HepG2 (cell line): Measurements from ENCODE around the gene GNG3. TPM values are rescaled to one million over a fixed set of nuclear protein-coding genes. Genes with fewer than 3 reads are reported as not detected.

Source experiments
- CEBPB ChIP-seq: IDR thresholded peaks from 2 replicates; pipeline ENCODE4 v1.6.1; 2011; ENCODE audit warnings: low read depth, low read length, improper control_type of control experiment, borderline replicate concordance
- DNMT3B ChIP-seq: conservative IDR thresholded peaks from 2 replicates; pipeline ENCODE4 v1.6.1; 2016; ENCODE audit warnings: missing biosample characterization, control low read depth
- MED13 ChIP-seq: sonication (generic); formaldehyde crosslinking; IDR thresholded peaks from 2 replicates; pipeline ENCODE4 v1.5.0; 2020; ENCODE audit warnings: missing genetic modification reagents
- PCBP2 ChIP-seq: fragments of 200-400 bp; formaldehyde crosslinking; optimal IDR thresholded peaks from 2 replicates; pipeline ENCODE3; 2018; ENCODE audit warnings: low read length, low read depth; ENCODE audit not compliant: poor library complexity, severe bottlenecking
- RBM39 ChIP-seq: fragments of 200-400 bp; formaldehyde crosslinking; IDR thresholded peaks from one replicate; pipeline ENCODE4 v1.6.1; 2018; ENCODE audit warnings: antibody characterized with exemption, mild to moderate bottlenecking, low read depth, low read length; ENCODE audit not compliant: poor library complexity, severe bottlenecking
- SIN3A ChIP-seq: IDR thresholded peaks from 2 replicates; pipeline ENCODE4 v1.6.1; 2011; ENCODE audit warnings: low read depth, mild to moderate bottlenecking, control low read depth, low read length, borderline replicate concordance
- SP1 ChIP-seq, 2 experiments: fragments of 450-650 bp in 1 of 2; sonication (generic) in 1 of 2; formaldehyde crosslinking in 1 of 2; IDR thresholded peaks; 2 replicates each; pipeline versions ENCODE4 v1.4.0 to v1.6.1; 2016 to 2020; ENCODE audit warnings: missing genetic modification reagents in 1 of 2
- ZKSCAN8 ChIP-seq: IDR thresholded peaks from 2 replicates; pipeline ENCODE4 v1.6.1; 2016; ENCODE audit warnings: borderline replicate concordance, missing genetic modification reagents, missing compliant biosample characterization
- ZNF335 ChIP-seq: sonication (generic); formaldehyde crosslinking; IDR thresholded peaks from 2 replicates; pipeline ENCODE4 v1.4.0; 2020; ENCODE audit warnings: missing genetic modification reagents
- ZNF34 ChIP-seq: sonication (generic); formaldehyde crosslinking; IDR thresholded peaks from 2 replicates; pipeline ENCODE4 v1.4.0; 2020; ENCODE audit warnings: mild to moderate bottlenecking, missing genetic modification reagents, borderline replicate concordance
- ZNF354B ChIP-seq: sonication (generic); formaldehyde crosslinking; IDR thresholded peaks from 2 replicates; pipeline ENCODE4 v1.8.0; 2022; ENCODE audit warnings: mild to moderate bottlenecking, missing genetic modification reagents
- ZNF577 ChIP-seq: sonication (generic); formaldehyde crosslinking; IDR thresholded peaks from 2 replicates; pipeline ENCODE4 v1.4.0; 2020; ENCODE audit warnings: mild to moderate bottlenecking, low read depth, missing genetic modification reagents, borderline replicate concordance
- ZNF672 ChIP-seq: sonication (generic); formaldehyde crosslinking; IDR thresholded peaks from 2 replicates; pipeline ENCODE4 v1.8.1; 2022; ENCODE audit warnings: missing genetic modification reagents
- ZNF816 ChIP-seq: sonication (generic); formaldehyde crosslinking; IDR thresholded peaks from 2 replicates; pipeline ENCODE4 v1.8.0; 2022; ENCODE audit warnings: missing genetic modification reagents, mild to moderate bottlenecking, borderline replicate concordance
- ZSCAN29 ChIP-seq: sonication (generic); formaldehyde crosslinking; conservative IDR thresholded peaks from 2 replicates; pipeline ENCODE4 v1.4.0; 2020; ENCODE audit warnings: mild to moderate bottlenecking, missing genetic modification reagents
- ZSCAN31 ChIP-seq: sonication (generic); formaldehyde crosslinking; IDR thresholded peaks from 2 replicates; pipeline ENCODE4 v1.5.0; 2020; ENCODE audit warnings: low read depth, mild to moderate bottlenecking, missing genetic modification reagents
- polyA plus RNA-seq, 8 experiments: library from polyadenylated mRNA; depleted of rRNA in 3 of 8; stranded (reverse) in 7 of 8; unstranded in 1 of 8; fragments of >200 nt; fragmentation: Illumina TruSeq in 4 of 8; extraction: Trizol in 4 of 8; gene quantifications; 2 replicates each; pipeline versions ENCODE4 v1.2.1 to v1.2.3, GENCODE V29; 2011 to 2016; ENCODE audit warnings: low read depth in 4 of 8, missing spikeins in 1 of 8, mixed read lengths in 1 of 8; ENCODE audit not compliant: insufficient read depth in 1 of 8
- total RNA-seq, 5 experiments: library from RNA; depleted of rRNA; stranded (reverse); fragments of >200 nt; fragmentation: Illumina TruSeq; extraction: Trizol; gene quantifications; 2 replicates each; pipeline ENCODE4 v1.2.3, GENCODE V29; 2016; ENCODE audit warnings: low read depth in 1 of 5
- TF ChIP-seq, protein P1 (sequence below): sonication (generic); formaldehyde crosslinking; IDR thresholded peaks from 2 replicates; pipeline ENCODE4 v1.5.0; 2020; ENCODE audit warnings: mild to moderate bottlenecking, missing genetic modification reagents
- TF ChIP-seq, protein P2 (sequence below): sonication (generic); formaldehyde crosslinking; IDR thresholded peaks from 2 replicates; pipeline ENCODE4 v1.8.0; 2022; ENCODE audit warnings: mild to moderate bottlenecking, missing genetic modification reagents, moderate library complexity
- TF ChIP-seq, protein P3 (sequence below): sonication (generic); formaldehyde crosslinking; IDR thresholded peaks from 2 replicates; pipeline ENCODE4 v1.9.0; 2021; ENCODE audit warnings: missing genetic modification reagents, mild to moderate bottlenecking, borderline replicate concordance

Gene GNG3
- total and polyA plus RNA-seq, 2 of the 13 experiments (the other 11 are each of a cell fraction or from before 2014, with no cell fraction given) = not detected

DNA sequence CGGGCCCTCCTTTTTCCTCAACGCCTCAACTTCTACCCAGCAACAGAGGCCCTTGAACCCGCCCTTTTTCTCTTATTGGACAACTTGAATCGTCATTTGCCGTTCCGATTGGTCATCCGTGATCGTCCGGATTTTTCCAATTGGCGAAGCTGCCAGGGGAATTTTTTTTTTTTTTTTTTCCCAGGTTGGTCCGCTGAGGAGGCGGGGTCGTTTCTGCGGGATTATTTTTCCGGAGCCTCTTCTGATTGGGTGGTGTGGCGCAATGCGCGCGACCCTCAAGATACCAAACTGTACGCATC, 20.3 kb downstream of the GNG3 start (continued):
- TF ChIP-seq, protein P1, sequence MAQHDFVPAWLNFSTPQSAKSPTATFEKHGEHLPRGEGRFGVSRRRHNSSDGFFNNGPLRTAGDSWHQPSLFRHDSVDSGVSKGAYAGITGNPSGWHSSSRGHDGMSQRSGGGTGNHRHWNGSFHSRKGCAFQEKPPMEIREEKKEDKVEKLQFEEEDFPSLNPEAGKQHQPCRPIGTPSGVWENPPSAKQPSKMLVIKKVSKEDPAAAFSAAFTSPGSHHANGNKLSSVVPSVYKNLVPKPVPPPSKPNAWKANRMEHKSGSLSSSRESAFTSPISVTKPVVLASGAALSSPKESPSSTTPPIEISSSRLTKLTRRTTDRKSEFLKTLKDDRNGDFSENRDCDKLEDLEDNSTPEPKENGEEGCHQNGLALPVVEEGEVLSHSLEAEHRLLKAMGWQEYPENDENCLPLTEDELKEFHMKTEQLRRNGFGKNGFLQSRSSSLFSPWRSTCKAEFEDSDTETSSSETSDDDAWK (CRISPR knock-in tag) = no peak
- TF ChIP-seq, protein P2, sequence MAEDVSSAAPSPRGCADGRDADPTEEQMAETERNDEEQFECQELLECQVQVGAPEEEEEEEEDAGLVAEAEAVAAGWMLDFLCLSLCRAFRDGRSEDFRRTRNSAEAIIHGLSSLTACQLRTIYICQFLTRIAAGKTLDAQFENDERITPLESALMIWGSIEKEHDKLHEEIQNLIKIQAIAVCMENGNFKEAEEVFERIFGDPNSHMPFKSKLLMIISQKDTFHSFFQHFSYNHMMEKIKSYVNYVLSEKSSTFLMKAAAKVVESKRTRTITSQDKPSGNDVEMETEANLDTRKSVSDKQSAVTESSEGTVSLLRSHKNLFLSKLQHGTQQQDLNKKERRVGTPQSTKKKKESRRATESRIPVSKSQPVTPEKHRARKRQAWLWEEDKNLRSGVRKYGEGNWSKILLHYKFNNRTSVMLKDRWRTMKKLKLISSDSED (CRISPR knock-in tag) = no peak
- TF ChIP-seq ZNF577 (CRISPR knock-in tag) (no peak), ZSCAN29 (CRISPR knock-in tag) (no peak), RBM39 (peak; percentile 14), ZSCAN31 (no peak; the same call in 1 of the 2 replicates), MED13 (CRISPR knock-in tag) (no peak), ZNF816 (CRISPR knock-in tag) (0 out of 2 replicates have a peak, but pooled peaks have one; percentile 2), ZNF34 (CRISPR knock-in tag) (0 out of 2 replicates have a peak, but pooled peaks have one; percentile 2), ZNF335 (no peak), SIN3A (0 out of 2 replicates have a peak, but pooled peaks have one; percentile 17), CEBPB (0 out of 2 replicates have a peak, but pooled peaks have one; percentile 42), SP1 (IDR thresholded peaks at IDR 0.05) (no peak), SP1 (CRISPR knock-in tag; IDR thresholded peaks at IDR 0.05) (peak; percentile 49), ZKSCAN8 (no peak), DNMT3B (CRISPR knock-in tag) (no peak), ZNF672 (CRISPR knock-in tag) (no peak), PCBP2 (no peak), ZNF354B (no peak)
- TF ChIP-seq, protein P3, sequence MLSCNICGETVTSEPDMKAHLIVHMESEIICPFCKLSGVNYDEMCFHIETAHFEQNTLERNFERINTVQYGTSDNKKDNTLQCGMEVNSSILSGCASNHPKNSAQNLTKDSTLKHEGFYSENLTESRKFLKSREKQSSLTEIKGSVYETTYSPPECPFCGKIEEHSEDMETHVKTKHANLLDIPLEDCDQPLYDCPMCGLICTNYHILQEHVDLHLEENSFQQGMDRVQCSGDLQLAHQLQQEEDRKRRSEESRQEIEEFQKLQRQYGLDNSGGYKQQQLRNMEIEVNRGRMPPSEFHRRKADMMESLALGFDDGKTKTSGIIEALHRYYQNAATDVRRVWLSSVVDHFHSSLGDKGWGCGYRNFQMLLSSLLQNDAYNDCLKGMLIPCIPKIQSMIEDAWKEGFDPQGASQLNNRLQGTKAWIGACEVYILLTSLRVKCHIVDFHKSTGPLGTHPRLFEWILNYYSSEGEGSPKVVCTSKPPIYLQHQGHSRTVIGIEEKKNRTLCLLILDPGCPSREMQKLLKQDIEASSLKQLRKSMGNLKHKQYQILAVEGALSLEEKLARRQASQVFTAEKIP (CRISPR knock-in tag) = no peak
